Thyroid gland (tissue), 4 donors: Measurements from ENCODE around the gene KLHL17. TPM values are rescaled to one million over a fixed set of nuclear protein-coding genes. Genes with fewer than 3 reads are reported as not detected.
"Not testable (repeated sequence)": the region's sequence is repeated elsewhere in the genome, so short reads cannot be mapped to it uniquely, and the experiment has no call there.

ENCODE experiments used
- DNase-seq, 2 donors: peaks; one replicate each; pipeline ENCODE4 v3.0.0-alpha.2; 2019
- H3K27ac ChIP-seq, 3 donors: fragments of 200-600 bp; sonication (generic); 1 replicate in 2 of 3; 2 replicates in 1 of 3; pipeline ENCODE4 v1.5.1; 2016 to 2019; ENCODE audit warnings: mild to moderate bottlenecking in 1 of 3, moderate library complexity in 1 of 3
- H3K27me3 ChIP-seq: fragments of 200-600 bp; sonication (generic); one replicate; pipeline ENCODE4 v1.5.1; 2019
- H3K36me3 ChIP-seq, 2 donors: fragments of 200-600 bp; sonication (generic); one replicate each; pipeline ENCODE4 v1.5.1; 2016 to 2019
- H3K4me1 ChIP-seq, 2 donors: fragments of 200-600 bp; sonication (generic); one replicate each; pipeline ENCODE4 v1.5.1; 2017 to 2019
- H3K4me3 ChIP-seq, 3 donors: fragments of 200-600 bp; sonication (generic); replicated peaks in 1 of 3; 1 replicate in 2 of 3; 2 replicates in 1 of 3; pipeline ENCODE4 v1.5.1; 2016; ENCODE audit warnings: mild to moderate bottlenecking in 1 of 3
- H3K9me3 ChIP-seq: fragments of 200-600 bp; sonication (generic); one replicate; pipeline ENCODE4 v1.5.1; 2017
- POLR2A ChIP-seq, 2 donors: fragments of 450-650 bp; IDR thresholded peaks; one replicate each; pipeline ENCODE4 v1.6.1; 2017; ENCODE audit warnings: antibody characterized with exemption in 2 of 2, mild to moderate bottlenecking in 2 of 2, moderate library complexity in 1 of 2
- WGBS, 2 donors: methylation state at CpG; one replicate each; pipeline ENCODE4 v1.1.5; 2017; 5-methylcytosine and 5-hydroxymethylcytosine counted together
- intact Hi-C: fragments of 100-400 bp; cut with DNase I; formaldehyde crosslinking; loops from one replicate; pipeline ENCODE4 v1.15.1; 2023
- total RNA-seq, 4 donors: library from RNA; depleted of rRNA; stranded (reverse); fragments of >200 nt; gene quantifications; one replicate each; pipeline ENCODE4 v1.2.3, GENCODE V29; 2016
- TF ChIP-seq, protein P1 (sequence below), 6 experiments: fragments of 200-600 bp in 3 of 6; fragments of 450-650 bp in 3 of 6; sonication (generic) in 3 of 6; IDR thresholded peaks; one replicate each; pipeline ENCODE4 v1.5.1; 2016 to 2019; ENCODE audit warnings: antibody characterized with exemption in 6 of 6, mild to moderate bottlenecking in 2 of 6, inconsistent platforms in 1 of 6, moderate library complexity in 1 of 6

Gene KLHL17
- total RNA-seq, 4 donors from 2014 or later = 3.4 to 10.9 (median 10.3) TPM

DNA sequence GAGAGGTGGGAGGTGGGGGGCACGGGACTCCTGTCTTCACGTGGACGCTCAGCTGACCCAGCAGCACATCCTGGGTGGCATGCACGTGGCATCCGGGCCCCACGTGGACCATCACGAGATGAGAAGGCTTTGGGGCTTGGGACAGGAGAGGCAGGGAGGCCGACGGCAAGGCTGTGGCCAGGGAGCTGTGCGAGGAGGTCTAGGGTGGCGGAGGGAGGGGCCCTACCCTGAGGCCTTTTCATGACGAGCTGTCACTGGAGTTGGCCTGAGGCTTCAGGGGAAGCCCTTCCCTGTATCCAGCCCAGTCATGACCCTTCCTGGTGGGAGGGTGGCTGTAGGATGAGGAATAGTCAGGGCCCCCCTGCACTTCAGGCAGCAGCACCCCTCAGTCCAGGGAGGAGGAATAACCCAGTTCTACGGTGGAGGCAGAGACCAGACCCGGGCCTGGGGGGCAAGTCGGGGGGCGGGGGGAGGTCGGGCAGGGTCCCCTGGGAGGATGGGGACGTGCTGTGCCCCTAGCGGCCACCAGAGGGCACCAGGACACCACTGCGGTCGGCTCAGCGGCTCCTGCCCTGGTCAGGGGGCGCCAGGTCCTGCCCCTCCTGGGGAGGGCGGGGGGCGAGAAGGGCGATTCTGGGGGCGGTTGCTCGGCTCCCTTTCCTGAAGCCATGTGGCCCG, 23.6 kb downstream of the KLHL17 start:
- H3K36me3 ChIP-seq = no peaks in the 10 kb centered on the region
- no peak overlapping the region for H3K27ac ChIP-seq
- peak; percentile 40 for DNase-seq
- 22 to 40% methylated on average over 9 to 22 of the region's 29 CpGs for WGBS, 2 donors
- no peaks in the 10 kb centered on the region for H3K9me3 ChIP-seq
- H3K4me3 ChIP-seq = no peak overlapping the region
- intact Hi-C loops = loop anchor here (2.0 kb wide), 1 partner anchor 83 kb away; no protein-coding TSS in a partner anchor
- no peaks in the 10 kb centered on the region for H3K27me3 ChIP-seq
- H3K4me1 ChIP-seq = no peaks in the 10 kb centered on the region
- no peak for TF ChIP-seq POLR2A (IDR thresholded peaks at IDR 0.05)
- TF ChIP-seq, protein P1, sequence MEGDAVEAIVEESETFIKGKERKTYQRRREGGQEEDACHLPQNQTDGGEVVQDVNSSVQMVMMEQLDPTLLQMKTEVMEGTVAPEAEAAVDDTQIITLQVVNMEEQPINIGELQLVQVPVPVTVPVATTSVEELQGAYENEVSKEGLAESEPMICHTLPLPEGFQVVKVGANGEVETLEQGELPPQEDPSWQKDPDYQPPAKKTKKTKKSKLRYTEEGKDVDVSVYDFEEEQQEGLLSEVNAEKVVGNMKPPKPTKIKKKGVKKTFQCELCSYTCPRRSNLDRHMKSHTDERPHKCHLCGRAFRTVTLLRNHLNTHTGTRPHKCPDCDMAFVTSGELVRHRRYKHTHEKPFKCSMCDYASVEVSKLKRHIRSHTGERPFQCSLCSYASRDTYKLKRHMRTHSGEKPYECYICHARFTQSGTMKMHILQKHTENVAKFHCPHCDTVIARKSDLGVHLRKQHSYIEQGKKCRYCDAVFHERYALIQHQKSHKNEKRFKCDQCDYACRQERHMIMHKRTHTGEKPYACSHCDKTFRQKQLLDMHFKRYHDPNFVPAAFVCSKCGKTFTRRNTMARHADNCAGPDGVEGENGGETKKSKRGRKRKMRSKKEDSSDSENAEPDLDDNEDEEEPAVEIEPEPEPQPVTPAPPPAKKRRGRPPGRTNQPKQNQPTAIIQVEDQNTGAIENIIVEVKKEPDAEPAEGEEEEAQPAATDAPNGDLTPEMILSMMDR (IDR thresholded peaks at IDR 0.05) = peak; percentile 50 to 98 (median 64)

DNA sequence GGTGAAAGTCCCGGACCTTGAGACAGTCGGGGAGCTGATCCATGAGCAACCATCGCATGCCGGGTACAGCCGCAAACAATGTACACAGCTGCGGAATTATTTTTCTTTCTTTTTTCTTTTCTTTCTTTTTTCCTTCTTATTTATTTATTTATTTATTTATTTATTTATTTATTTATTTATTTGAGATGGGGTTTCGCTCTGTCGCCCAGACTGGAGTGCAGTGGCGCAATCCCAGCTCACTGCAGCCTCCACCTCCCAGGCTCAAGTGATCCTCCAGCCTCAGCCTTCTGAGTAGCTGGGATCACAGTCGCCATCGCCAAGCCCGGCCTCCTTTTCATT, 24.1 kb downstream of the KLHL17 start:
- Histone ChIP-seq H3K27ac (no peak overlapping the region), H3K36me3 (no peaks in the 10 kb centered on the region), H3K27me3 (no peaks in the 10 kb centered on the region), H3K4me3 (no peak overlapping the region), H3K9me3 (no peaks in the 10 kb centered on the region), H3K4me1 (no peaks in the 10 kb centered on the region)
- no peak for DNase-seq
- TF ChIP-seq, protein P1 (IDR thresholded peaks at IDR 0.05) = peak in 1 of 6 experiments; percentile 11
- TF ChIP-seq POLR2A (IDR thresholded peaks at IDR 0.05) = no peak
- intact Hi-C loops = no loop called here
- 53 to 56% methylated on average over 12 of the region's 12 CpGs for WGBS, 2 donors

DNA sequence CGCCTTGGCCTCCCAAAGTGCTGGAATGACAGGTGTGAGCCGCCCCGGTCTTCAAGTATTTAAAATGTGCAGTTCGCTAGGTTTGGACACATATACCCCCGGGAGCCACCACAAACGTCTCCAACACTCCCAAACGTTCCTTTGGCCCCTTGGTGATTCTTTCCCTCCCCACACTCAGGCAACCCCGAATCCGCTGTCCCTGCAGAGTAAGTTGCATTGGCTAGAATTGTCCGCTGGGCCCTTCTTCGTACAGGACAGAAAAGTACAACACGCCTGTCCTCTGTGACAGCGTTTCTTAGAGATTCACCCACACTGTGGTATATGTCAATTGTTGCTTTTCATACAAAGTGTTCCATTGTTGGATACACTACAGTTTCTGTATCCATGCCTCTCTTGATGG, 24.7 kb downstream of the KLHL17 start:
- intact Hi-C loops = no loop called here
- Histone ChIP-seq H3K4me1 (no peaks in the 10 kb centered on the region), H3K9me3 (no peaks in the 10 kb centered on the region), H3K27me3 (no peaks in the 10 kb centered on the region), H3K27ac (no peak overlapping the region), H3K36me3 (no peaks in the 10 kb centered on the region), H3K4me3 (no peak overlapping the region)
- no peak for TF ChIP-seq POLR2A (IDR thresholded peaks at IDR 0.05)
- TF ChIP-seq, protein P1 (IDR thresholded peaks at IDR 0.05) = no peak
- no peak for DNase-seq
- WGBS, 2 donors = 79 to 82% methylated on average over 13 of the region's 13 CpGs

DNA sequence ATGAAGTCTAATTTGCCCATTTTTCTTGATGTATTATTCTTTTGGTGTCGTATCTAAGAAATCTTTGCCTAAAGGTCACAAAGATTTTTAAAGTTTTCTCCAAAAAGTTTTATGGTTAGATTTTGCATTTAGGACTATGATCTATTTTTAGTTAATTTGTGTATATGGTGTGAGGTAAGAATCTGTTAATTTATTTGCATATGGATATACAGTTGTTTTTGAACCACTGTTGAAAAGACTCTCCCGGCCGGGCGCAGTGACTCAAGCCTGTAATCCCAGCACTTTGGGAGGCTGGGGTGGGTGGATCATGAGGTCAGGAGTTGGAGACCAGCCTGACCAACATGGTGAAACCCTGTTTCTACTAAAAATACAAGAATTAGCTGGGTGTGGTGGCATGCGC, 27.7 kb downstream of the KLHL17 start:
- H3K27me3 ChIP-seq, H3K4me1 ChIP-seq, intact Hi-C loops, H3K36me3 ChIP-seq, DNase-seq, H3K9me3 ChIP-seq, H3K27ac ChIP-seq, H3K4me3 ChIP-seq: not testable (repeated sequence)
- 87 to 88% methylated on average over 5 of the region's 5 CpGs for WGBS, 2 donors

DNA sequence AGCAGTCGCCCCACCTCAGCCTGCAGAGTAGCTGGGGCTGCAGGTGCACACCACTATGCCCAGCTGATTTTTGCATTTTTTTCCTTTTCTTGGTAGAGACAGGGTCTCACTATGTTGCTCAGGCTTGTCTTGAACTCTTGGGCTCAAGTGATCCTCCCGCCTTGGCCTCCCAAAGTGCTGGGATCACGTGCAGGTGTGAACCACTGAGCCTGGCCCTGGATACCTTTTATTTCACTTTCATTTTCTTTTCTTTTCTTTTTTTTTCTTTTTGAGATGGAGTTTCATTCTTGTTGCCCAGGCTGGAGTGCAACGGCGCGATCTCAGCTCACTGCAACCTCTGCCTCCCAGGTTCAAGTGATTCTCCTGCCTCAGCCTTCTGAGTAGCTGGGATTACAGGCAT, 30.9 kb downstream of the KLHL17 start:
- intact Hi-C loops = not testable (repeated sequence)

DNA sequence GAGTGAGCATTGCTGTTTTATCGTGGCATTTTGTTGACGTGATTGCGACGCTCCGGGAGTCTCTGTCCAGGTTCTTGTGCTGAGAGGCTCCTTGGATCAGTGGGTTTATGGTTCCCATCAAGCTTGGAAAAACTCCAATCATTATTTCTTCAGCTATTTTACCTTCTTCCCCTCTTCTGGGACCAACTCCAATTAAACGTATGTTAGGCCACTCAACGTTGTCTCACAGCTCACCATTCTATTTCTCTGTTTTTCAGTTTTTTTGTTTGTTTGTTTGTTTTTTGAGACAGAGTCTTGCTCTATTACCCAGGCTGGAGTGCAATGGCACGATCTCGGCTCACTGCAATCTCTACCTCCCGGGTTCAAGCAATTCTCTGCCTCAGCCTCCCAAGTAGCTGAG, 31.5 kb downstream of the KLHL17 start:
- TF ChIP-seq, protein P1 (IDR thresholded peaks at IDR 0.05) = no peak
- TF ChIP-seq POLR2A (IDR thresholded peaks at IDR 0.05) = no peak
- no peaks in the 10 kb centered on the region for H3K4me1 ChIP-seq
- H3K27ac ChIP-seq = no peak overlapping the region
- intact Hi-C loops = no loop called here
- no peaks in the 10 kb centered on the region for H3K27me3 ChIP-seq
- no peaks in the 10 kb centered on the region for H3K9me3 ChIP-seq
- no peak overlapping the region for H3K4me3 ChIP-seq
- 96% methylated on average over 10 of the region's 10 CpGs for WGBS, 2 donors
- no peaks in the 10 kb centered on the region for H3K36me3 ChIP-seq
- no peak for DNase-seq

More for the DNA sequence above, 30.9 kb downstream of the KLHL17 start:
- H3K9me3 ChIP-seq, H3K27ac ChIP-seq, H3K4me1 ChIP-seq, H3K27me3 ChIP-seq, H3K36me3 ChIP-seq, H3K4me3 ChIP-seq, DNase-seq: not testable (repeated sequence)
- WGBS, 2 donors = 90 to 92% methylated on average over 6 of the region's 6 CpGs
